ENCODE results near the gene GPR42.
"Not testable (repeated sequence)": the region's sequence is repeated elsewhere in the genome, so short reads cannot be mapped to it uniquely, and the experiment has no call there.

The GPR42 gene

GRCh38 chr19:35397064-35397463 is 26.2 kb downstream of the GPR42 start:
- no peak for DNase-seq

GRCh38 chr19:35398570-35398969 is 27.7 kb downstream of the GPR42 start:
- DNase-seq = no peak

- no peak for DNase-seq
Observed at GRCh38 chr19:35399231-35399630, 28.4 kb downstream of the GPR42 start.

GRCh38 chr19:35399948-35400772 is 29.3 kb downstream of the GPR42 start:
- DNase-seq = no peak

GRCh38 chr19:35400773-35401100 is 29.9 kb downstream of the GPR42 start:
- DNase-seq = no peak

- DNase-seq = not testable (repeated sequence)
Observed at GRCh38 chr19:35401416-35401815, 30.5 kb downstream of the GPR42 start.

- DNase-seq = no peak
Observed at GRCh38 chr19:35403116-35403760, 32.4 kb downstream of the GPR42 start.

GRCh38 chr19:35404879-35405622 is 34.2 kb downstream of the GPR42 start:
- DNase-seq = no peak

- DNase-seq = no peak
Observed at GRCh38 chr19:35407619-35408018, 36.8 kb downstream of the GPR42 start.

GRCh38 chr19:35408284-35409171 is 37.7 kb downstream of the GPR42 start:
- no peak for DNase-seq

GRCh38 chr19:35409191-35409590 is 38.3 kb downstream of the GPR42 start:
- DNase-seq = no peak

- DNase-seq = no peak
Observed at GRCh38 chr19:35410487-35410886, 39.6 kb downstream of the GPR42 start.

GRCh38 chr19:35414442-35414841 is 43.6 kb downstream of the GPR42 start:
- DNase-seq = no peak

- DNase-seq = no peak
Observed at GRCh38 chr19:35416331-35416730, 45.5 kb downstream of the GPR42 start.

GRCh38 chr19:35417278-35417677 is 46.4 kb downstream of the GPR42 start:
- DNase-seq = no peak

GRCh38 chr19:35417713-35418534 is 47.1 kb downstream of the GPR42 start:
- no peak for DNase-seq

- DNase-seq = no peak
Observed at GRCh38 chr19:35419046-35419445, 48.2 kb downstream of the GPR42 start.

- no peak for DNase-seq
Observed at GRCh38 chr19:35419805-35420204, 48.9 kb downstream of the GPR42 start.

- no peak for DNase-seq
Observed at GRCh38 chr19:35421362-35421761, 50.5 kb downstream of the GPR42 start.

All from DMS153 (cell line).